CD4-positive, alpha-beta memory T cell (primary cell): ENCODE data around the gene MMD. TPM values are rescaled to one million over a fixed set of nuclear protein-coding genes. Genes with fewer than 3 reads are reported as not detected.
"Not testable (repeated sequence)": the region's sequence is repeated elsewhere in the genome, so short reads cannot be mapped to it uniquely, and the experiment has no call there.

Experiments
- CTCF ChIA-PET: fragments of 350-600 bp; sonication (Branson Sonifier 250); formaldehyde crosslinking; loops from one replicate; lab custom pipeline; 2021; ENCODE audit warnings: inconsistent platforms; ENCODE audit not compliant: partially characterized antibody; lab: Charles Lee
- POLR2A ChIA-PET: fragments of 350-600 bp; sonication (Branson Sonifier 250); formaldehyde crosslinking; loops from one replicate; lab custom pipeline; 2021; ENCODE audit not compliant: partially characterized antibody; lab: Charles Lee
- DNase-seq, 5 donors: peaks; one replicate each; pipeline versions ENCODE4 v3.0.0 to v3.0.0-alpha.2; 2020 to 2022; ENCODE audit warnings: mixed read lengths in 1 of 5
- H3K27ac ChIP-seq: one replicate; pipeline ENCODE4 v1.7.0; 2013; ENCODE audit warnings: low read depth, low read length
- H3K27me3 ChIP-seq: 2 replicates; pipeline ENCODE4 v1.7.0; 2013; ENCODE audit warnings: mild to moderate bottlenecking, low read length, moderate library complexity; ENCODE audit not compliant: insufficient read depth
- H3K36me3 ChIP-seq: 2 replicates; pipeline ENCODE4 v1.7.0; 2013; ENCODE audit warnings: mild to moderate bottlenecking, low read length, moderate library complexity; ENCODE audit not compliant: insufficient read depth
- H3K4me1 ChIP-seq: 2 replicates; pipeline ENCODE4 v1.7.0; 2013; ENCODE audit warnings: mild to moderate bottlenecking, low read length, moderate library complexity; ENCODE audit not compliant: insufficient read depth
- H3K4me3 ChIP-seq, 2 donors: one replicate each; pipeline ENCODE4 v1.7.0; 2013; ENCODE audit warnings: low read length in 2 of 2, mild to moderate bottlenecking in 1 of 2
- H3K9me3 ChIP-seq, 2 donors: one replicate each; pipeline ENCODE4 v1.7.0; 2013; ENCODE audit warnings: low read length in 2 of 2, control low read depth in 1 of 2; ENCODE audit not compliant: control insufficient read depth in 1 of 2
- H3K27ac Mint-ChIP-seq, 7 donors: one replicate each; pipeline ENCODE4 v1.8.0; 2020 to 2021; ENCODE audit warnings: mixed read lengths in 7 of 7, mild to moderate bottlenecking in 6 of 7, inconsistent platforms in 3 of 7, moderate library complexity in 3 of 7
- H3K27me3 Mint-ChIP-seq, 2 donors: one replicate each; pipeline ENCODE4 v1.8.0; 2020 to 2021; ENCODE audit warnings: mixed read lengths in 2 of 2
- H3K36me3 Mint-ChIP-seq, 2 donors: one replicate each; pipeline ENCODE4 v1.8.0; 2020 to 2021; ENCODE audit warnings: mixed read lengths in 2 of 2, inconsistent platforms in 1 of 2, mild to moderate bottlenecking in 1 of 2
- H3K4me1 Mint-ChIP-seq, 4 donors: one replicate each; pipeline ENCODE4 v1.8.0; 2020 to 2021; ENCODE audit warnings: mixed read lengths in 4 of 4, mild to moderate bottlenecking in 1 of 4
- H3K4me3 Mint-ChIP-seq, 8 donors: one replicate each; pipeline ENCODE4 v1.8.0; 2020 to 2021; ENCODE audit warnings: mixed read lengths in 8 of 8, mild to moderate bottlenecking in 7 of 8, moderate library complexity in 6 of 8, inconsistent platforms in 3 of 8
- H3K9me3 Mint-ChIP-seq, 8 donors: one replicate each; pipeline ENCODE4 v1.8.0; 2020 to 2021; ENCODE audit warnings: mixed read lengths in 8 of 8, mild to moderate bottlenecking in 5 of 8, inconsistent platforms in 3 of 8, moderate library complexity in 1 of 8
- intact Hi-C: fragments of 100-400 bp; cut with micrococcal nuclease; formaldehyde crosslinking; loops from one replicate; pipeline ENCODE4 v1.15.1; 2023
- polyA plus RNA-seq, 2 donors: library from polyadenylated mRNA; unstranded; fragments of 300-500 nt; fragmentation: Illumina TruSeq; gene quantifications; one replicate each; pipeline ENCODE4 v1.2.3, GENCODE V29; 2021
- total RNA-seq, 2 experiments: library from RNA; stranded (reverse); gene quantifications; one replicate each; pipeline ENCODE4 v1.2.3, GENCODE V29; 2021

Gene MMD
- total and polyA plus RNA-seq, 4 experiments from 2014 or later, result 4.2 to 20.0 (median 9.2) TPM

GRCh38 chr17:55434721-55435120 is 13.1 kb upstream of the MMD start:
- no peak overlapping the region for H3K4me3 ChIP-seq
- DNase-seq, result no peak
- Mint-ChIP-seq H3K27ac (no peak overlapping the region), H3K27me3 (peaks cover 3 to 11% of the 10 kb centered on the region in 2 donors), H3K36me3 (no peaks in the 10 kb centered on the region), H3K4me3 (no peak overlapping the region), H3K9me3 (no peaks in the 10 kb centered on the region), H3K4me1 (peaks cover 9 to 16% (median 13%) of the 10 kb centered on the region in 4 donors)
- POLR2A ChIA-PET, result no interaction called here
- no peaks in the 10 kb centered on the region for H3K36me3 ChIP-seq
- H3K4me1 ChIP-seq, result peaks cover 6% of the 10 kb centered on the region
- no peak overlapping the region for H3K27ac ChIP-seq
- no peaks in the 10 kb centered on the region for H3K9me3 ChIP-seq
- CTCF ChIA-PET, result no interaction called here
- intact Hi-C loops, result no loop called here
- H3K27me3 ChIP-seq, result no peaks in the 10 kb centered on the region

DNA sequence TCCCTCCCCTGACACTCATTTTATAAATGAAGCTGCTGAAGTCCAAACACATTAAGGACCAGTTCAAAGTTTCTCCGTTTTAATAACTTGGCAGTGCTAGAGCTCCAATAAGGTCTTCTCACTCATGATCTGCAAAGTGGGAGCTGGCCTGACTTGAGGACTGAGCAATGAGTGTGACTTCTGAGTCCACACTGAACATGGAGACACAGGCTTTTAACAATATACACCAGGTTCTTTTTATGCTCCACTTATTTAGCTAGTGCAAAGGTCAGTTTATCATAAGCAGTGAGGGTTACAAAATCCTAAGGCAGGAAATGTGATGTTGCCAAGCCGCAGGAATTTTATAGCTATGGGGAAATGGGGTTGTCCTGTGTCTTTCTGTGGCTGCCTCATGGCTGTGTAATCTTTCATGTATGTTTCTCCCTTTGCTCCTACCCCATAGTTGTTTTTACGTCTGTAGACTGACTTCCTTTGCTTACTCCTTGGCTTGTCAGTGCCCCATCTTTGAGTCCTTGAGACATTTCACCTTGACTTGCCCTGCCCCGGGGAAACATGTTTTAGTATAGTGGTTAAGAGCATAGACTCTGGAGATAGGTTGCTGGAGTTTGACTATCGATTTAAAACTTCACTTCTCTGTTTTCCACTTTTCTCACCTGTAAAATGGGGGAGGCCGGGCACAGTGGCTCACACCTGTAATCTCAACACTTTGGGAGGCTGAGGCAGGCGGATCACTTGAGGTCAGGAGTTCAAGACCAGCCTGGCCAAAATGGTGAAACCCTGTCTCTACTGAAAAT is 12.2 kb upstream of the MMD start:
- Mint-ChIP-seq H3K27ac (peak overlapping the region in 1 of 7 donors; percentile 50), H3K9me3 (no peaks in the 10 kb centered on the region), H3K36me3 (no peaks in the 10 kb centered on the region), H3K4me1 (peaks cover 9 to 16% (median 13%) of the 10 kb centered on the region in 4 donors), H3K27me3 (peaks cover 1 to 9% of the 10 kb centered on the region in 2 donors), H3K4me3 (no peak overlapping the region)
- CTCF ChIA-PET, result no interaction called here
- no peak for DNase-seq
- Histone ChIP-seq H3K4me1 (peaks cover 6% of the 10 kb centered on the region), H3K27me3 (no peaks in the 10 kb centered on the region), H3K4me3 (no peak overlapping the region), H3K27ac (no peak overlapping the region), H3K9me3 (no peaks in the 10 kb centered on the region), H3K36me3 (no peaks in the 10 kb centered on the region)
- POLR2A ChIA-PET, result no interaction called here
- intact Hi-C loops, result no loop called here

DNA sequence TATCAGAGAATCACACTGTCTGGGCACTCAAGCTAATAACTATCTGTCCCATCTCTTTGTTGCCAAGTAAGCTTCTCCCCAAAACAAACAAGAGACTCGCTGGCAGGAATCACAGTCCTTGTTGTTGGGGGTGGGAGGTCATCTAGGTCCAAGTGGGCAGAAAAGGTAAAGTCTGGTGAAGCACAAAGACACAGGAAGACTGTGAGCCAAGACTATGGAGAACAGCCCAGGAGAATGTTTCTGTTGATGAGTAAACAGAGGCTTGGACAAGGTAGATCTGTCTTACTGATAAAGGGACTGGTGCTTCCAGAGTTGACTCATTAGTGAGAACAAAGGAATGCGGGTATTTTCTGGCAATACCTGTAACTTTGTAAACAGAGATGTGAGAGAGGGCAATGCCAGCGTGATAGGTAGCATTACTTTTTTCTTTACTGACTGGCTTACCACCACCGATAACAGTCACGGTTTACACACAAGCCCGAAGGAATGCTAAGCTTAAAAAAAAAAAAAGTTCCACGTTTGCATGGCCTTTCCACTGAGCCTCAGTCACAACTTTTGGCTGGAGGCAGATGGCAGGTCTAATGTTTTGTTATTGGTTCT is 11.5 kb upstream of the MMD start:
- H3K36me3 ChIP-seq, result no peaks in the 10 kb centered on the region
- POLR2A ChIA-PET, result no interaction called here
- intact Hi-C loops, result no loop called here
- CTCF ChIA-PET, result interaction anchor here (1.8 kb wide), 1 partner anchor 169 kb away, joined by 3 read pairs; no protein-coding TSS in a partner anchor
- H3K4me1 ChIP-seq, result peaks cover 6% of the 10 kb centered on the region
- H3K4me3 ChIP-seq, result no peak overlapping the region
- H3K4me3 Mint-ChIP-seq, result peak overlapping the region in 1 of 8 donors; percentile 34
- H3K9me3 ChIP-seq, result no peaks in the 10 kb centered on the region
- no peak overlapping the region for H3K27ac Mint-ChIP-seq
- no peaks in the 10 kb centered on the region for H3K27me3 ChIP-seq
- peaks cover 3 to 11% of the 10 kb centered on the region in 2 donors for H3K27me3 Mint-ChIP-seq
- H3K27ac ChIP-seq, result no peak overlapping the region
- no peaks in the 10 kb centered on the region for H3K9me3 Mint-ChIP-seq
- H3K4me1 Mint-ChIP-seq, result peaks cover 9 to 16% (median 13%) of the 10 kb centered on the region in 4 donors
- no peak for DNase-seq
- no peaks in the 10 kb centered on the region for H3K36me3 Mint-ChIP-seq

DNA sequence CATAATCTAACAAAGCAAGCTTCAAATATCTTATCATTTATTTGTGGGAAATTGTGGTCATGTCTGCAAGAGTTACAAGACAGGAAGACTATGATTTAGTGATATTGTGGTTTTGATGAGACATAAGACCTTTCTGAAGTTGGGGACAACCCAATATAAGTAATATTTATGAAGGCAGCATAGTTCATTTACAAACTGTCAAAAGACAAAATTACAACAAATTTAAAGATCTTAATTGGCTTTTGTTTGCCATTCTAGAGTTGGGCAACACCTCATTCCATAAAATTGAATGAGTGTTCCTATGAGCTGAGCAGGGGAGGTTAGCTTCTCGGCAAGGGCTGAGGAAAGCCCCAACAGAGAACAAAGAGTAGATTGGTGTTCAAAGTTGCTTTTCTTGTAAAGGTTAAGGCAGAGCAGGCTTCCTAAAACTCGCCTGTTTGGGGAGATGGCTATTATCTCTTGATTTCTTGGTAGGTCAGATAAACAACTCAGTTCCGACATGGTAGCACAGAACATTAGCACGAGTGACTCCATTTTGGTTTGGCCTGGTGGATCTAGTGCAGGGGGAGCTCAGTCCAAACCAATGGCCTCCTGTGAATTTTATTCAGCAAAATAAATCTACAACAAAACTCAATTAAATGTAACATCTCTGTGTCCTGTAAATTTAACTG is 10.9 kb upstream of the MMD start:
- H3K4me1 ChIP-seq, result peaks cover 6% of the 10 kb centered on the region
- CTCF ChIA-PET, result interaction anchor here (1.8 kb wide), 1 partner anchor 169 kb away, joined by 3 read pairs; no protein-coding TSS in a partner anchor
- intact Hi-C loops, result no loop called here
- no peak for DNase-seq
- Mint-ChIP-seq H3K9me3 (no peaks in the 10 kb centered on the region), H3K4me3 (peak overlapping the region in 2 of 8 donors; percentile 18 to 30), H3K27me3 (peaks cover 3 to 7% of the 10 kb centered on the region in 2 donors), H3K36me3 (no peaks in the 10 kb centered on the region), H3K4me1 (peaks cover 9 to 16% (median 13%) of the 10 kb centered on the region in 4 donors), H3K27ac (peak overlapping the region in 3 of 7 donors; percentile 5 to 61 (median 57))
- H3K36me3 ChIP-seq, result no peaks in the 10 kb centered on the region
- H3K9me3 ChIP-seq, result no peaks in the 10 kb centered on the region
- H3K27me3 ChIP-seq, result no peaks in the 10 kb centered on the region
- no peak overlapping the region for H3K27ac ChIP-seq
- H3K4me3 ChIP-seq, result no peak overlapping the region
- POLR2A ChIA-PET, result no interaction called here

DNA sequence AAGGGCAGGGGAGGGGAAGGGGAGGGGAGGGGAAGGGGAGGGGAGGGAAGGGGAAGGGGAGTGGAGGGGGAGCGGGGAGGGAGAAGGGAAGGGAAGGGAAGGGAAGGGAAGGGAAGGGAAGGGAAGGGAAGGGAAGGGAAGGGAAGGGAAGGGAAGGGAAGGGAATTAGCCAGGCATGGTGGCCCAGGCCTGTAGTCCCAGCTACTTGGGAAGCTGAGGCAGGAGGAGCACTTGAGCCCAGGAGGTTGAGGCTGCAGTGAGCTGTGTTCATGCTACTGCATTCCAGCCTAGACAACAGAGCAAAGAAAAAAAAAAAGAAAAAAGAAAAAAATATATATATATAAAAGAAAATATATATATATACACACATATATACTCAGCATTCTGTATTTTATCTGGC is 10.3 kb upstream of the MMD start:
- DNase-seq, H3K4me3 Mint-ChIP-seq, H3K27me3 Mint-ChIP-seq, H3K4me3 ChIP-seq, intact Hi-C loops, H3K9me3 Mint-ChIP-seq, H3K27ac ChIP-seq, H3K36me3 Mint-ChIP-seq, H3K27ac Mint-ChIP-seq, H3K36me3 ChIP-seq, H3K27me3 ChIP-seq, POLR2A ChIA-PET, H3K9me3 ChIP-seq, H3K4me1 ChIP-seq: not testable (repeated sequence)
- H3K4me1 Mint-ChIP-seq, result peaks cover 9 to 16% (median 13%) of the 10 kb centered on the region in 4 donors
- CTCF ChIA-PET, result interaction anchor here (1.8 kb wide), 1 partner anchor 170 kb away, joined by 3 read pairs; no protein-coding TSS in a partner anchor

- no peak for DNase-seq
- Histone ChIP-seq H3K4me1 (peaks cover 6% of the 10 kb centered on the region), H3K9me3 (no peaks in the 10 kb centered on the region), H3K36me3 (no peaks in the 10 kb centered on the region), H3K27me3 (no peaks in the 10 kb centered on the region), H3K27ac (no peak overlapping the region), H3K4me3 (no peak overlapping the region)
- intact Hi-C loops, result no loop called here
- H3K4me1 Mint-ChIP-seq, result peaks cover 9 to 16% (median 13%) of the 10 kb centered on the region in 4 donors
- POLR2A ChIA-PET, result no interaction called here
- no peak overlapping the region for H3K4me3 Mint-ChIP-seq
- no peak overlapping the region for H3K27ac Mint-ChIP-seq
- no peaks in the 10 kb centered on the region for H3K36me3 Mint-ChIP-seq
- CTCF ChIA-PET, result interaction anchor here (1.4 kb wide), 1 partner anchor 12 kb away, joined by 3 read pairs; no protein-coding TSS in a partner anchor
- no peaks in the 10 kb centered on the region for H3K9me3 Mint-ChIP-seq
- peaks cover 3 to 7% of the 10 kb centered on the region in 2 donors for H3K27me3 Mint-ChIP-seq
These were observed 9.1 kb upstream of the MMD start for GRCh38 chr17:55430541-55431288.
